Heart right ventricle (tissue), 16 donors: ENCODE data around the gene NOL6. TPM values are rescaled to one million over a fixed set of nuclear protein-coding genes. Genes with fewer than 3 reads are reported as not detected.

Source experiments
- ATAC-seq, 8 donors: fragments of 200-7000 bp; cut with Tn5 transposase; one replicate each; pipeline ENCODE4 v1.9.1; 2020; ENCODE audit warnings: mild to moderate bottlenecking in 8 of 8, moderate library complexity in 8 of 8, moderate number of reproducible peaks in 1 of 8
- DNase-seq, 2 donors: peaks; one replicate each; pipeline ENCODE4 v3.0.0-alpha.2; 2020
- H3K27ac ChIP-seq, 10 donors: fragments of 200-600 bp; sonication (generic) in 2 of 10; one replicate each; pipeline versions ENCODE4 v1.5.0 to v1.8.0; 2020 to 2022; ENCODE audit warnings: mild to moderate bottlenecking in 3 of 10
- H3K27me3 ChIP-seq, 7 donors: fragments of 200-600 bp; one replicate each; pipeline ENCODE4 v1.8.0; 2021 to 2022; ENCODE audit warnings: mild to moderate bottlenecking in 2 of 7
- H3K36me3 ChIP-seq, 9 donors: fragments of 200-600 bp; sonication (generic) in 1 of 9; one replicate each; pipeline versions ENCODE4 v1.5.0 to v1.8.0; 2020 to 2022; ENCODE audit warnings: mild to moderate bottlenecking in 2 of 9
- H3K4me1 ChIP-seq, 9 donors: fragments of 200-600 bp; sonication (generic) in 1 of 9; one replicate each; pipeline versions ENCODE4 v1.5.0 to v1.8.0; 2020 to 2022; ENCODE audit warnings: mild to moderate bottlenecking in 4 of 9
- H3K4me3 ChIP-seq, 10 donors: fragments of 200-600 bp; sonication (generic) in 2 of 10; one replicate each; pipeline versions ENCODE4 v1.5.0 to v1.8.0; 2020 to 2022; ENCODE audit warnings: mild to moderate bottlenecking in 7 of 10, moderate library complexity in 2 of 10
- H3K9me3 ChIP-seq, 11 donors: fragments of 200-600 bp in 10 of 11; sonication (generic) in 2 of 11; one replicate each; pipeline versions ENCODE4 v1.5.0 to v1.8.0; 2013 to 2022; ENCODE audit warnings: mild to moderate bottlenecking in 2 of 11, control low read depth in 1 of 11, moderate library complexity in 1 of 11
- WGBS, 2 donors: extraction: QIAGEN DNeasy Blood & Tissue Kit; methylation state at CpG; one replicate each; pipeline ENCODE4 v1.1.7; 2013; ENCODE audit warnings: inconsistent platforms in 1 of 2; 5-methylcytosine and 5-hydroxymethylcytosine counted together
- intact Hi-C, 10 donors: fragments of 100-400 bp; cut with DNase I; formaldehyde crosslinking; loops; one replicate each; pipeline versions ENCODE4 v1.11.1 to v1.14.2; 2022
- polyA plus RNA-seq, 2 donors: library from polyadenylated mRNA; stranded (reverse); fragments of 200-250 nt; gene quantifications; one replicate each; pipeline ENCODE4 v1.2.3, GENCODE V29; 2013
- total RNA-seq, 10 donors: library from RNA; stranded (reverse); fragmentation: NEBNext Ultra II Directional in 3 of 10; extraction: Animal tissue kit (Norgen Biotek cat#: 25700) in 3 of 10; gene quantifications; one replicate each; pipeline versions ENCODE4 v1.2.1 to v1.2.4, GENCODE V29; 2021 to 2023
- TF ChIP-seq, protein P1 (sequence below), 9 donors: fragments of 200-600 bp; sonication (generic) in 2 of 9; IDR thresholded peaks; one replicate each; pipeline versions ENCODE4 v1.5.0 to v1.8.0; 2021 to 2022; ENCODE audit warnings: antibody characterized with exemption in 9 of 9, mild to moderate bottlenecking in 5 of 9, moderate library complexity in 1 of 9
- donor health status: Arrhythmogenic right ventricular cardiomyopathy.
- donor health status: ischemic (EF 13 %, LVEDD 7.1; RV severe dilation, severe dysfunction).
- donor health status: healthy with polysubstance abuse.
- donor health status: DM: no; HTN: yes; CAD: no.
- donor health status: DM: no; HTN: no; CAD: no.
- donor health status: ischemic (EF 25% LVEDD 6.9; RV normal size, moderate dysfunction).
- donor health status: ischemic (EF 25% LVEDD 5.7; RV mildly dilated, moderate dysfunction).
- donor health status: healthy.
- donor health status: DM: yes; HTN: yes; CAD: no.
- donor health status: Ischemic cardiomyopathy.
- donor health status: ischemic (EF 35%, LVEDD 5.7; RV mildly dilated, moderate dysfunction).
- donor health status: nonischemic (EF 11% LVEDD 7.7; RV severe dilation, severe dysfunction).
- donor health status: DM: yes; HTN: yes; CAD: no.
- donor health status: PGD.
- donor health status: ischemic (EF 29% LVEDD 5.4; RV normal size, mild dysfunction).
- donor health status: nonischemic (EF 23%, LVEDD 6.1; RV moderate dilation, normal function).

Gene NOL6
- total and polyA plus RNA-seq, 12 donors: 13.0 to 23.2 (median 15.1) TPM

GRCh38 chr9:33446240-33446945, 27.3 kb downstream of the NOL6 start:
- Histone ChIP-seq H3K9me3 (no peaks in the 10 kb centered on the region), H3K4me1 (peaks cover 0 to 25% (median 19%) of the 10 kb centered on the region in 9 donors), H3K36me3 (peaks cover 0 to 12% (median 0%) of the 10 kb centered on the region in 9 donors), H3K27me3 (peaks cover 0 to 12% (median 0%) of the 10 kb centered on the region in 7 donors), H3K27ac (peak overlapping the region in 8 of 10 donors; percentile 49 to 80 (median 62)), H3K4me3 (peak overlapping the region in 9 of 10 donors; percentile 50 to 65 (median 61))
- DNase-seq (no peak), ATAC-seq (peak in 6 of 8 donors; percentile 9 to 54 (median 30))
- TF ChIP-seq, protein P1, sequence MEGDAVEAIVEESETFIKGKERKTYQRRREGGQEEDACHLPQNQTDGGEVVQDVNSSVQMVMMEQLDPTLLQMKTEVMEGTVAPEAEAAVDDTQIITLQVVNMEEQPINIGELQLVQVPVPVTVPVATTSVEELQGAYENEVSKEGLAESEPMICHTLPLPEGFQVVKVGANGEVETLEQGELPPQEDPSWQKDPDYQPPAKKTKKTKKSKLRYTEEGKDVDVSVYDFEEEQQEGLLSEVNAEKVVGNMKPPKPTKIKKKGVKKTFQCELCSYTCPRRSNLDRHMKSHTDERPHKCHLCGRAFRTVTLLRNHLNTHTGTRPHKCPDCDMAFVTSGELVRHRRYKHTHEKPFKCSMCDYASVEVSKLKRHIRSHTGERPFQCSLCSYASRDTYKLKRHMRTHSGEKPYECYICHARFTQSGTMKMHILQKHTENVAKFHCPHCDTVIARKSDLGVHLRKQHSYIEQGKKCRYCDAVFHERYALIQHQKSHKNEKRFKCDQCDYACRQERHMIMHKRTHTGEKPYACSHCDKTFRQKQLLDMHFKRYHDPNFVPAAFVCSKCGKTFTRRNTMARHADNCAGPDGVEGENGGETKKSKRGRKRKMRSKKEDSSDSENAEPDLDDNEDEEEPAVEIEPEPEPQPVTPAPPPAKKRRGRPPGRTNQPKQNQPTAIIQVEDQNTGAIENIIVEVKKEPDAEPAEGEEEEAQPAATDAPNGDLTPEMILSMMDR (IDR thresholded peaks at IDR 0.05): no peak
- 63 to 75% methylated on average over 12 of the region's 12 CpGs for WGBS, 2 donors
- intact Hi-C loops: loop anchor here in 4 of 10 donors (5.0 kb wide), 3 partner anchors 34 to 69 kb away; no protein-coding TSS in a partner anchor

DNA sequence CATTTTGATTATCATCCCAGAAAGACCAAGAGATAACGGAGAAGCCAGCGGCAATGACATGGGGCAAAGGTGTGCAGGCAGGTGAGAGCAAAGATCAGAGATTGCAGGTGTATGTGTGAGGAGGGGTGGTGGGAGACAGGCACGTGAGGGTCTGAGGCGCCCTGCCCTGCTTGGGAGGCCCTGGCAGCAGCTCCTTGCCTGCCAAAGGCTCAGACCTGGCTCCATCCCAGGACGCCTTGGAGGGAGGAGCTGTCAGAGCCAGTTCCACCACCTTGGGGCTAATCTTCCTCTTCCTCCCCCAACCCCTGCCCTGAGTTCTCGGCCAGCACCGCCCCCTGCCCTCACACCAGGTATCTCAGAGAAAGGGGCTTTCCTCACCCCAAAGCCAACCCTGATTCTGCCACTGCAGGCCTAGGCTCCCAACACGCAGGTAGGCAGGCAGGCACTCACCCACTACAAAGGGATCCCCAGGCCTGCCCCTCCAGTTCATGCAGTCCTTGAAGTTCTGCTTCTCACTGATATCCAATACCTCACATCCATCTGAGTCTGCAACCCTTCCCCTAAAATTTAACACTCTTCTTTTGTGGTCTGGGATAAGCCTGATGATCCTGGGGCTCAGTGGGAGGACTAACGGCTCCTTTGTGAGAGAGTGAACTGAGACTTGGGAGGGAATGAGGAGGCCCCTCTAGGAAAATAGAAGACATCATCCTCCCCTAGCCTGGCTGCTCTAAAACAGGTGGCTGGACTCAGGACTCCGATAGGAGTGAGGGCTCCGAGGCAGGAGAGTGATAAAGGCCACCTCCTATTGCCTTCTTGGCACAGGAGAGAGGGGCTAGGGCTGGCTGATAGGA, 28.1 kb downstream of the NOL6 start:
- peaks cover 0 to 25% (median 19%) of the 10 kb centered on the region in 9 donors for H3K4me1 ChIP-seq
- DNase-seq (no peak), ATAC-seq (no peak)
- H3K9me3 ChIP-seq: no peaks in the 10 kb centered on the region
- intact Hi-C loops: loop anchor here in 4 of 10 donors (5.0 kb wide), 3 partner anchors 33 to 68 kb away; no protein-coding TSS in a partner anchor
- H3K27ac ChIP-seq: peak overlapping the region in 5 of 10 donors; percentile 49 to 80 (median 74)
- WGBS, 2 donors: 90 to 96% methylated on average over 11 of the region's 11 CpGs
- peaks cover 0 to 12% (median 0%) of the 10 kb centered on the region in 7 donors for H3K27me3 ChIP-seq
- TF ChIP-seq, protein P1 (IDR thresholded peaks at IDR 0.05): no peak
- peaks cover 0 to 12% (median 0%) of the 10 kb centered on the region in 9 donors for H3K36me3 ChIP-seq
- peak overlapping the region in 6 of 10 donors; percentile 55 to 65 (median 61) for H3K4me3 ChIP-seq

DNA sequence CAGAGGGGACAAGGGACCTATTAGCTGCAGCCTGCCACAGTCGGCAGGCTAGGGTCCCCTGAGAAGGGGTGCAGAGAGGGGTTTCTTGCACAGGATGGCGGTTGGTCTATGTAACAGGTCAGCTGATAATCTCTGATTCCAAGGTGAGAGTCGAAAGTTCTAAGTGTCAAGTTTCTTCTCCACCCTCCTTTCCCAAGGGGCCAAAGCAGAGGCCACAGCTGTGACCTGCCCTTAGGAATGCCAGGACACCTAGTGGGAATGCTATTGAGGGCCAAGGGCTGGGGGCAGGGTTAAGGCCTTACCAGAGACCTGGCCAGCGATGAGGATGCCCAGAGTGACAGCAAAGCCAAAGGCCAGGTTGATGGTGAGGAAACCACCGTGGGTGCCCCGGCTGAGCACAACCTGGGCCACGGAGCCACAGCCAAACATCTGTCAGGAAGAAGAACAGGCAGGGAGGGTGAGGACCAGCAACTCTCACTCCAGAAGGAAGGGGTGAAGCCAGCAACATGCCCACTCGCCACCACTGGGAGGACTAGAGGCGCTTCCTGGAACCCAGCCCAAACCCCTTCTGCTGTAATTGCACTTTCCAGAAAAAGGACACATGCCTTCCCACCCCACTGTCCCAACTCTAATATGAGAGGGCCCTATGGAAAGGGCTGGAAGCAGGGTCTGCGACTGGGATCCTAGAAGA, 30.1 kb downstream of the NOL6 start:
- no peak for ATAC-seq
- H3K4me3 ChIP-seq: no peak overlapping the region
- no peak overlapping the region for H3K27ac ChIP-seq
- TF ChIP-seq, protein P1 (IDR thresholded peaks at IDR 0.05): no peak
- WGBS, 2 donors: 82 to 84% methylated on average over 10 of the region's 10 CpGs
- peaks cover 0 to 12% (median 0%) of the 10 kb centered on the region in 9 donors for H3K36me3 ChIP-seq
- intact Hi-C loops: no loop called here
- H3K4me1 ChIP-seq: peaks cover 5 to 40% (median 32%) of the 10 kb centered on the region in 9 donors
- peaks cover 0 to 12% (median 0%) of the 10 kb centered on the region in 7 donors for H3K27me3 ChIP-seq
- DNase-seq: no peak
- H3K9me3 ChIP-seq: no peaks in the 10 kb centered on the region
